NCI-H1436 (cell line): ENCODE data around the gene C11orf21.
"Not testable (repeated sequence)": the region's sequence is repeated elsewhere in the genome, so short reads cannot be mapped to it uniquely, and the experiment has no call there.

Experiments used
- DNase-seq: peaks from one replicate; lab custom pipeline; 2025; lab: John Stamatoyannopoulos, UW

C11orf21 gene

GRCh38 chr11:2295971-2296912 lies 5.5 kb downstream of the C11orf21 start:
- DNase-seq, result no peak

DNA sequence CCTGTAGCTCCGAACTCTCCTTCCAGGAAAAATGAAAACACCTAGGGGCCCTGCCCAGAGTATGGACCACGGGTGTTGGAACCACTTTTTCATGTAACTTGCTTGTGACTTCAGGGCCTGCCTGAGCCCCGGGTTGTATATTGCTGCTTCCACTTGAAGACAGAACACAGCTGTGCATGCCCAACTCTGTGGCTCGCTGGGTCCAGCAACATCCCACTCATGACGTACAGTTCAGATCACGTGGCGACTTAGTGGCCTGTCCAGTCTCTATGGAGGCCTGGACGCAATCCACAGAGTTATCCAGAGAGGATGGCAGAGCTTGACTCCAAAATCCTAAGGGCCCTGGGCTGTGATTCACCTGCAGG lies 6.8 kb downstream of the C11orf21 start:
- no peak for DNase-seq

GRCh38 chr11:2293984-2294925 lies 7.5 kb downstream of the C11orf21 start:
- DNase-seq, result no peak

- DNase-seq, result no peak
Observed at GRCh38 chr11:2293531-2293971, 8.2 kb downstream of the C11orf21 start.

DNA sequence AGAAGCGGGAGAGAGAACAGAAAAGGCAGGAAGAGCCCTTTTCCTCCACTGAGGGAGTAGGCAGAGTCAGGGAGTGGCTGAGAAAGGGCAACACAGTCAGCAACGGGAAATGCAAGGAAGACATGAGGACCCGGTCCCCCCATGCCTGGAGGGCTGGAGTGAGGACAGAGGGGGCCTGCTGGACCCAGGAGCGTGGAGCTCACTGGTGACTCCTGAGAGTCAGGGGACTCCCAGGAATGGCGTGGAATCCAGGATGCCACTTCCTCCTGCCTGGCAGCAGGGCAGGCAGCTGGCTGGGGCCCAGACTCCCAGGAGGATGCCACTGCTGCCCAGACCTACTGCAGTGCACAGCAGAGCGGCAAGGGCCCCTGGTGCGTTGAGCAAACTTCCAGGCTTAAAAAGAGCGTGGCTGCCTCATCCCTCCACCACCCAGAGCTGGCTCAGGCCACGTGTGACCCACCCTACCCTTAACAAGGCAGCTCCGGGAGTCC lies 11.3 kb downstream of the C11orf21 start:
- no peak for DNase-seq

GRCh38 chr11:2289859-2290258 lies 11.9 kb downstream of the C11orf21 start:
- DNase-seq, result no peak

DNA sequence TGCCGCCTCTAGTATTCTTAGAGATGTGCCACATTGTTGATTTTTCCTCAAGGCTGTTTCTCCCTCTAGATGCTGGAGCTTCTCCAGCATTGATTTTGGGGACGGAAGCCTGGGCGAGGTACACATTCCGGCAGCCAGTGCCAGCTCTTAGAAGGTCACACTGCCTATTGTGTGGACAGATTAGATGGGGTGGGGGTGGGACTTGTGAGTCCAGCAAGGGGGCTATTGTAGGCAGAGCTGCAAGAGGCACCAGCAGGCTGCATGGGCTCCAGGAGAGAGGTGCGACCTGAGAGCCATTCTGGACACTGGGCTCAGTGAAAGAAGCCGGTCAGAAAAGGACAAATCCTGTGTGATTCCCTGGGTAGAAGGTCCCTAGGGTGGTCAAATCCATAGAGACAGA lies 12.4 kb downstream of the C11orf21 start:
- no peak for DNase-seq

- DNase-seq, result no peak
Observed at GRCh38 chr11:2287091-2287490, 14.6 kb downstream of the C11orf21 start.

- DNase-seq, result not testable (repeated sequence)
Observed at GRCh38 chr11:2286350-2286749, 15.4 kb downstream of the C11orf21 start.

DNA sequence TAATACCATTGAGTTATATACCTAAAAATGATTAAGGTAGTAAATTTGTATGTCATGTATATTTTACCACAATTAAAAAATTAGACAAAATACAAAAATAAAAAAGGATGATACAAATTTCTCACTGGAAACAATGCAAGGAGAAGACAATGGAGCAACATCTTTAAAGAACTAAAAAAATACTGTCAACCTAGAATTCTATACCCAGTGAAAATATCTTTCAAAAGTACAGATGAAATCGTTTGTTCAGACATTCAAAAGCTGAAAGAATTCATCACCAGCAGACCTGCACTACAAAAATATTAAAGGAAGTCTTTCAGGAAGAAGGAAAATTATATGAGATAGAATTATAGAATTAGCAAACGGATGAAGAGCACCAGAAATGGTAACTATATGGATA lies 21.5 kb downstream of the C11orf21 start:
- DNase-seq, result no peak

DNA sequence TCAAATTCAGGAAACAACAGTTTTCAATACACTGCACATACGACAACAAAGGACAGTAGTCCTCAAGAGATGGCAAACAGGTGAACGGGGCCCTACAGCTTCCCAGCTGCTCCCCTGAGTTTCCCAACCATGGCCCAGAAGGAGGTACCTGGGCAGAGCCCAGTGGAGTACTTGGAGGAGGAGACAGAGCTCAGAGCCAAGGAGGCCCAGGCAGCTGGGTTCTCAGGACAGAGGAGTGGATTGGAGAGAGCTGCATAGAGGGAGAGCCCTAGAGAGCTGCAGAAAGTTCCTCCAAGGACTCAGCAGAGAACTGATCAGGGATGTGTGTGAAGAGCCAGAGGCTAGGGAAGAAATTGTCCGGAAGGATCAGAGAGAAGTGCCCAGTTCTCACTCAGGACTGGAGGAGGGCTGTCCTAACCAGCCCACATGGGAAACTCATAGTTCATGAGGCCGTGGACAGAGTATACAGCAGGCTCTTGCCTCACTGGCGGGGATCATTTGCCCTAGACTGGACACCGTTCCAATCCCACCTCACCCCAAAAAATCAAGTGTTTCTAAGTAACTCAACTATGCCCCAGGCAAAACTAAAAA lies 23.7 kb downstream of the C11orf21 start:
- no peak for DNase-seq

GRCh38 chr11:2277008-2277346 lies 24.7 kb downstream of the C11orf21 start:
- no peak for DNase-seq

DNA sequence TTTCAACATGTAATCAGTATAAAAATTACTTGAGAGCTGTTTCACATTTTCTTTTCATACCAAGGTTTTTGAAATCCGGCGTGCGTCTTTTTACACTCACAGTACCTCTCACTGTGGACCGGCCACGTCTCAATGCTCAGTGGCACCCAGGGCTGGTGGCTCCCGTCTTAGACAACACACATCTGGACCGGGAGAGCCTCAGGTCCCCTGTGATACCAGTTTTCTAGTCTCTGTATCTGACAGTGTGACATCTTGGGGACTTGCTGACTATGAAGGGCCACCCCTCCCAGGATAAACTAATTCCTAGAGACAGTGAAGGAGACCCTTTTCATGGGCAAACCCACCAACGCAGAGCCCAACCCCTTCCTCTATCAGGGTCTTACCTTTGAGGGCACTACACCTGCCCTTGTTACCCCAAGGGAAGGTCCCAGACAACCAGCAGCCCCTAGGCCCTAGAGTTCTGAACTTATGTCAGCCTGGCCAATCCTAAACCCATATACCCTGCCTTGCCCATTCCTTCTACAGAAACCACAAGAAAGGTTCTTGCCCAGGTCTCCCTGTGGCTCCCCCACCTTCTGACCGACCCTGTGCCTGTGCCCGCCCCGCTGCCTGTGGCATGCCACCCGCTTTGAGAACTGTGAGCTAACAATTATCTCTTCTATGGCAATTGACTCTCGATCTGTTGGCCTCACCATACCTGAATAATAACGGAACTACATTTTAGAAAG lies 25.3 kb downstream of the C11orf21 start:
- no peak for DNase-seq

DNA sequence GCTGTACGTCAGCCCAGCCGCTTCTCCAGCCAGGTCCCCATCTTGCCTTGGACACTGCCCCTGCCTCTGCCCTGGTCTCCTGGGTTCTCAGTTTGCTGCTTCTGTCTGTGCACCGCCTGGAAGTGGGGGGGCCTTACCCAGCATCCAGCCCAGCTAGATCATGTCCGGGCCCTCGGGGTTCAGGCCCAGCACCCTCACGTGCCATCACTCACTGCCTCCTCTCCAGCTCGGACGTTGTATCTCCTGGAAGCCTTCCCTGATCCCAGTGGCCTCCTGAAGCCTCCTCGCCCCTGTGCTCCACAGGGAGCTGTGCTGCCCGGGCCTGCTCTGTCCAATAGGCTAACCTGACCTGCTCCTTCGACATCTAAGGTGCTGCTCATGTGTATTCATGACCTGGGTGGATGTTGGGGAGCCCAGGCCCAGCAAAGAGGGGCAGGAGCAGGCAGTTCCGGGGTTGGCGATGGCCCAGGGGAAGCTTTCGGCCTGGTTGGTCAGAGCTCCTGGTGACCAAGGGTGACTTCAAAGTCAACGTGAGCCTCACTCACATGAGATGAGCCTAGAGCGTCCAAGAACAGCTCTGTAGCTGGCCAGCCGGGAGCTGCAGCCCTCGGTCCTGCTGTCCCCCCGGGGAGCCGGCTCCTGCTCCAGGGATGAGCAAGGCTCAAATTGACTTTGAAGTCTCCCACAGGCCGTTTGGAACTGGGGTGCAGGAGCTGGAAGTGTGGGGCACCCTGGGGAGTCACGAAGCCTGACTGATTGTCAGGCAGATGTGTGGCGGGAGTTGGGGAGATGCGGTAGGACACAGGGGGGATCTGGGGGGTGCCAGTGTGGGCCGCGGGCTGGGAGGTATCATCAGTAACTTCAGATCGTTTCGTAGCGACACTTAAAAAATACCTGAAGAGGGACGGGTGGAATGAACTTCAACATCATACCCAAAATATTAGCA lies 26.1 kb downstream of the C11orf21 start:
- no peak for DNase-seq

GRCh38 chr11:2273771-2274170 lies 27.9 kb downstream of the C11orf21 start:
- no peak for DNase-seq

DNA sequence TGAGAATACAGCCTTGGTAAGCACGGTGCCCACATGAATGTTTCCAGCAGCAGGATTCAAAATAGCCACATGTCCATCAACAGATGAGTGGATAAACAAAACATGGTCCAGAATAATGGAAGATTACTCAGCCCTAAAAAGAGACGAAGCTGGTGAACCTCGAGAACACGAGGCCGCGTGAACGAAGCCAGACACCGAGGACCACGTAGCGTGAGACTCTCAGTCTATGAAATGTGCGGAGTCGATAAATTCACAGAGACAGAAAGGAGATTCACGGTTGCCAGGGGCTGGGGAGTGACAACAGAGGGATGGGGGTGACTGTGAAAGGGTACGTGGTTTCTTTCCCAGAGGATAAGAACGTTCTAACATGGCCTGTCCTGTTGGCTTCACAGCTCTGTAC lies 28.4 kb downstream of the C11orf21 start:
- no peak for DNase-seq

DNA sequence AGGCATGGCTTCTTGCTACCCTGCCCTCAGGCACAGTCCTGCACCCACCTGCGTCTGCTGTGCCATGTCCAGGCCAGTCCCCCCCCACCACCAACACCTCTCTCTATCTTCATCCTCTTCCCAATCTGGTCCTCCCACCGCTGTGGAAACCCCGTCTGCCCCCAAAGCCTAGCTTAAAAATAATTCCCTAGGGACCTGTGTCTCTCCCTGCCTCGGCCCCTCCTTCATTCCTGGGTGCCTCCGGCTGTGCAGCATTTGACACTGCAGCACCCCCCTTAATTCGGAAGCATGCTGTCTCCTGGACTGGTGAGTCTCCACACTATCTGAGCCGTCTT lies 28.8 kb downstream of the C11orf21 start:
- DNase-seq, result no peak

DNA sequence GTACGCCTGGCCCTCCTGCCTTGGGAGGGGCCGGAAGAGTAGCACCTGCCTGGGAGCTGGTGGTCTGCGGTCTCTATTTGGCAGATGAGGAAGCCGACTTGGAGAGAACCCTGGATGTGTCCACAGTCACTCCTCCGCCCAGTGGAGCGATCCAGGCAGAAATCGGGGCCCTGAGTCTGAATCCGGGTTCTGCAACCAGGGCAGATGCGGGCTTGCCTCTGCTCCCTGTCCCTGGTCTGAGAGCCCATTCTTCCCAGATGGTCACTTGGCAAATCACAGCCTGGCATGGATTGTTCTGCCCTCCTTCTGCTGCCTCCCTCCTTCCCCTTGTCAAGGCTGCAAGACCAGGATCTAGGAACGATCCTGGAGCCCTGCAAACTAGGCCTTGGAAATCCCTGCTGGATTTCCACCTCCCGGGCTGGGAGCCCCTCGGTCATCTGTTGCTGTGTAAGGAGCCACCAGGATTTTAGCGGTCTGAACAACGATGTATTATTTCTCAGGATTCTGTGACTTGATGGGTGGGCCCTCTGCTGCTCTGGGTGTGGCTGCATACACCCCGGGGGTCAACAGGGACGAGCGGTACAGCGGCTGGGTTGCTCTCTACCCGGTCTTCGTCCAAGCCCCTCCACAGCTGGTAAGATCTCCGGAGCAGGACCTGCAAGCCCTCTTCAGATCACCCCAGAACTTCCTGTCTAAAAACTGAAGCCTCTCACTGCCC lies 29.3 kb downstream of the C11orf21 start:
- DNase-seq, result no peak

DNA sequence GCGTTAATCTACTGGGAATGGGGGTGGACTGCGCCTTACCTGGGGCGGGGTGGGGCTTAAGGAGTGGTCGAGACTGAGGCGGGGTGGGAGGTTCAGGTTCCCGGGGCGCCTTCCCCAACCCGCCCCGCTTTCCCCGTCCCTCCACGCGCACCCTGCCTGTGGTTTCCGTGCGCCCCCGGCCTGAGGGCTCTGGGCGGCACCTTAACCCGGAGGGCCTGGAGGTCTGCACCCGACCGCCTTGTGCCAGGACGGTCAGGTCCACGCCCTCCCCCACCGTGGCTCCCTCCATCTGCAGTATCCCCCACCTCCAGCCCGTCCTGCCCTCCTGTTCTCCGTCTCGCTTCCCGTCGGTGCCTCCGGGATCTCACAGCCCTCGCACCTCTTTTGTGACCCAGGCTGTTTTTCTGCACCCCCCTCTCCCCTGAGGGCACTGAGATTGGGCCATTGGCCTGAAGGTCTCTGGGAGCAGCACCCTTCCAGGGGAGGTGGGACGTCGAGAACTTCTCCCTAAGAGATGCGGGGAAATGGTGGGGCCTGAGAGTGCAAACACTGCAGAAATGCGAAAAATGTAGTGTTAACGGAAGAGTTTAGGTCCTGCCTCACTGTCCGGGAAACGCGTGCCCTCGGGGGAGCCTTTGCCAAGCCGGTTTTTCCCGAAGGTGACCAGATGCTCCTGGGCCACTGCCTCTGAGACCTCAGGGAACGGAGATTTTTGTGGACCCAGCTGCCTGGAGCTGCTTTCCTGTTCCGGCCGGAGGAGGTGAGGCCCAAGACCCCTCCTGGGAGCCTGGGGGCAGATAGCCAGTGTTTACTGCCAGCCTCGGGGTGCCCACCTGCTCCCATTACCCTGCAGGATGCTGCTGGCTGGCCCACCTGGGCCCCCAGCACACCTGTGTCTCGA lies 30.1 kb downstream of the C11orf21 start:
- DNase-seq, result no peak
